ENCODE data around the gene IRS2. TPM values are rescaled to one million over a fixed set of nuclear protein-coding genes. Genes with fewer than 3 reads are reported as not detected.

The IRS2 gene
- total RNA-seq, 1 donor from 2014 or later, result 97.3 TPM

- no peak for DNase-seq (ENCODE audit: low spot score)
Measured at GRCh38 chr13:109780845-109781383, 5.5 kb downstream of the IRS2 start.

- DNase-seq (ENCODE audit: low spot score), result no peak
Measured at GRCh38 chr13:109779876-109780510, 6.4 kb downstream of the IRS2 start.

GRCh38 chr13:109779074-109779473 is 7.3 kb downstream of the IRS2 start:
- no peak for DNase-seq (ENCODE audit: low spot score)

- DNase-seq (ENCODE audit: low spot score), result no peak
Measured at GRCh38 chr13:109778102-109778542, 8.3 kb downstream of the IRS2 start.

GRCh38 chr13:109776575-109776974 is 9.8 kb downstream of the IRS2 start:
- no peak for DNase-seq (ENCODE audit: low spot score)

- DNase-seq (ENCODE audit: low spot score), result no peak
Measured at GRCh38 chr13:109773786-109774185, 12.6 kb downstream of the IRS2 start.

- no peak for DNase-seq (ENCODE audit: low spot score)
Measured at GRCh38 chr13:109773276-109773675, 13.1 kb downstream of the IRS2 start.

GRCh38 chr13:109771926-109772325 is 14.5 kb downstream of the IRS2 start:
- no peak for DNase-seq (ENCODE audit: low spot score)

GRCh38 chr13:109770436-109770835 is 15.9 kb downstream of the IRS2 start:
- DNase-seq (ENCODE audit: low spot score), result no peak

GRCh38 chr13:109769921-109770320 is 16.5 kb downstream of the IRS2 start:
- no peak for DNase-seq (ENCODE audit: low spot score)

- no peak for DNase-seq (ENCODE audit: low spot score)
Measured at GRCh38 chr13:109769275-109769674, 17.1 kb downstream of the IRS2 start.

- DNase-seq (ENCODE audit: low spot score), result no peak
Measured at GRCh38 chr13:109768616-109769015, 17.8 kb downstream of the IRS2 start.

- DNase-seq (ENCODE audit: low spot score), result no peak
Measured at GRCh38 chr13:109768176-109768575, 18.2 kb downstream of the IRS2 start.

GRCh38 chr13:109767023-109767422 is 19.4 kb downstream of the IRS2 start:
- no peak for DNase-seq (ENCODE audit: low spot score)

- no peak for DNase-seq (ENCODE audit: low spot score)
Measured at GRCh38 chr13:109764470-109765291, 21.7 kb downstream of the IRS2 start.

GRCh38 chr13:109764045-109764444 is 22.3 kb downstream of the IRS2 start:
- no peak for DNase-seq (ENCODE audit: low spot score)

- DNase-seq (ENCODE audit: low spot score), result no peak
Measured at GRCh38 chr13:109762791-109763190, 23.6 kb downstream of the IRS2 start.

- DNase-seq (ENCODE audit: low spot score), result no peak
Measured at GRCh38 chr13:109761695-109762094, 24.7 kb downstream of the IRS2 start.

GRCh38 chr13:109760951-109761350 is 25.4 kb downstream of the IRS2 start:
- no peak for DNase-seq (ENCODE audit: low spot score)

- no peak for DNase-seq (ENCODE audit: low spot score)
Measured at GRCh38 chr13:109760402-109760801, 26.0 kb downstream of the IRS2 start.

- DNase-seq (ENCODE audit: low spot score), result no peak
Measured at GRCh38 chr13:109759609-109760008, 26.8 kb downstream of the IRS2 start.

GRCh38 chr13:109758937-109759480 is 27.4 kb downstream of the IRS2 start:
- no peak for DNase-seq (ENCODE audit: low spot score)

Data from mesenteric fat pad (tissue), 1 donor.